ENCODE measurements around the gene PDZD7. TPM values are rescaled to one million over a fixed set of nuclear protein-coding genes. Genes with fewer than 3 reads are reported as not detected.

PDZD7 gene
- total RNA-seq, 1 experiment from 2014 or later = 0.51 TPM

- no peak for DNase-seq (ENCODE audit: low read depth)
These were observed 30.8 kb upstream of the PDZD7 start, which contains the start of gene KAZALD1 for GRCh38 chr10:101061624-101062231. KAZALD1 (plus strand) TSS chr10:101061989; CDS start chr10:101062593, 604 bp downstream.

DNA sequence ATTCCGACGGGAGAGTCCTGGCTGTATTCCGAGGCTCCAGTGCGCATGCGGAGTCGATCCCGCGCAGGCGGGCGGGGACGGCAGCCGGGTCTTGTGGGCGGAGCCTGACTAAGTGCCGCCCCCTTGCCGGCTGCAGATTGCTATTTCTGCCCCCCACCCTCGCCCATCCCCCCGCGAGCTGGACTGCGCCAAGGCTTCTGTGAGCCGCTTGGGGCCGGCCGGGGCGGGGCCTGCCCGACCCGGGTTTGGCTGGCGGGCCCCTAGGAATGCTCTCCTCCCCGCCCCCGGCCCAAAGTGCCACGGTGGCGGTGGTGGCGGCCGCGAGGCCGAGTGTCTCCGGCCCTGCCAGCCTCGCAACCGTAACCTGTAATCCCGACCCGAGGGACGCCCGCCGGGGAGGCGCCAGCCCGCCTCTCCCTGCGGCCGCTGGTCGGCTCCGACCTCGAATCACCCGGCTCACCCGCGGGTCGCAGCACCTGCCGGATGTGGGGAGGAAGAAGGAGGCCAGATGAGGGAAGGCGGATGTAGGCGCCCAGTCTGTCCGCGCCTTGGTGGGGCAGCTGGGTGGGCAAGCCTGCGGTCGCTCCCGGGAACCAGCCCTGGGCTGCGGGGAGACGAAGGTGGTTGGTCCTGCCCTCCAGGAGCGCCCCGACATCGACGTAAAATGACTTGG is 30.2 kb upstream of the PDZD7 start:
- peak; percentile 95 for DNase-seq (ENCODE audit: low read depth)

DNA sequence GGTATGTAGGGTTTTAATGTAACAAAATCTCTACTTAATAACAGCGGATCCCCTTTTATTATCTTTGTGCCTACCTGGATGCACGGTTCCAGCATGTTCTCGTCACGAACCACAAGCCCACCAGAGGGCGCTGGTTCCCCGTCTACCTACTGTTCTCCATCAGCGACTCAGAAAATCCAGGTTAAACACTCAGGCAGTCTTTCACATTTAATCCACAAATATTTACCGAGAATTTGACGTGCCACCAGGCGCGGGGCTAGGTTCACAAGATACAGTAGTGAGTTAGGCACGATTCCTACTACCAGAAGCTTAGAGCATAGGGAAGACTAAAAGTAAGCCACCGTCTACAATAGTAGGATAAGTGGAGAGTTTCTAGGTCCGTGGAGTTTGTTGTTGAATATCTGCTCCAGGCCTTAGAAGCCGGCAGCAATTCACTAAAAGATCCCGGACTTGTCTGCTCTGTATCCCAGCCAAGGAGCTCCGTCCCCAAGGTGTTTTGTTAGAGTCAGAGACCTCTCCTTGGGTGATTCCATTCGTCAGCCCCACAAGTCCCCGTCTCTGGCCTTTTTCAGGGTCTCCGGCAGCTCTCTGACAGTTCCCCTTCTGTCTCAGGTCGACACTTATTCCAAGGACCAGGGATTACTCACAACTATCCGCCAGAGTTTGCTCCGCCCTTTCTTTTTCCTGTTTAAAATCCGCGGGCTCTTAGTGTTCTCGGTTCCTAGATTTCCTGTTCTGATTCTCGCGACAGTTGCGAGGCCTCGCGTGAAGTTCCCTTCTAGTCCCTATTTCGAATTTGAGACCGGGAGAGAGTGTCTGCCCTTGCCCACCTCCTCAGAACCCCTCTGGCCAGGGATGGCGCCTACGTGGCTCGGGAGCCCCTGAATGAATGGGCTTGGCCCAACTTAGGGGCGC is 29.4 kb upstream of the PDZD7 start:
- peak; percentile 90 for DNase-seq (ENCODE audit: low read depth)

DNA sequence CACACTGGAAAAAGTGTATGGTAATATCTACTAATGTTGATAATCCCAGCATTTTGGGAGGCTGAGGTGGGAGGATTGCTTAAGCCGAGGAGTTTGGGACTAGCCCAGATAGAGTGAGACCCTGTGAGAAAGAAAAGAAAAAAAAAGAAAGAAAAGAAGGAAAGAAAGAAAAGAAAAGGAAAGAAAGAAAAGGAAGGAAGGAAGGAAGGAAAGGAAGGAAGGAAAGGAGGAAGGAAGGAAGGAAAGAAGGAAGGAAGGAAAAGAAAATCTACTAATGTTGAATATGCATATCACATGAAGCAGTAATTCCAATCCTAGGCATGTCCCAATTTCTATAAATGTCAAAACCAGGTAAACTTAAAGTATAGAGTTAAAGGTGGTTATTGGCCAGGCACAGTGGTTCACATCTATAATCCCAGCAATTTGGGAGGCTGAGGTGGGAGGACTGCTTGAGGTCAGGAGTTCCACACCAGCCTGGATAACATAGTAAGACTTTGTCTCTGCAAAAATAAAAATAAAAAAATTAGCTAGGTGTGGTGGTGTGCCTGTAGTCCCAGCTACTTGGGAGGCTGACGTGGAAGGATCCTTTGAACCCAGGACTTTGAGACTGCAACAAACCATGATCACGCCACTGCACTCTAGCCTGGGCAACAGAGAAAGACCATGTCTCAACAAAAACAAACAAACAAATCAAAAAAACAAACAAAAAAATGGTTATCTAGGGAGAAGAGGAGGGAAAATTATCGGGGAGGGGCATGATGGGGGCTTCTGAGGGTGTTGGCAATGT is 25.6 kb upstream of the PDZD7 start:
- DNase-seq (ENCODE audit: low read depth) = no peak

DNA sequence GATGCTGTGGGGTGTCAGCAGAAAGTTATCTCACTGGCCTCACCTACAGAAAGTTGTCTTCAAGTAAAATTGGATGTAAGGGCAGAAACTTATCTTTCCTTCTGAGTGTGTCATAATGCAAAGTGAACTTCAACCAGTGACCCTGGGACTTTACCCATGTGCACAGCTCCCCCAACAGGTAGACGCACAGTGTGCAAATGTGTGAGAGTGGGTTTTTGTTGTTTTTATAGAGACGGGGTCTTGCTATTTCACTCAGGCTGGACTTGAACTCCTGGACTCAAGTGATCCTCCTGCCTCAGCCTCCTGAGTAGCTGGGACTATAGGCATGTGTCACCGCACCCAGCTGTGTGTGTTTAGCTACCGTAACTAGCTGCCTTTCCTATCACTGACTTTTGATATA is 24.5 kb upstream of the PDZD7 start:
- no peak for DNase-seq (ENCODE audit: low read depth)

DNA sequence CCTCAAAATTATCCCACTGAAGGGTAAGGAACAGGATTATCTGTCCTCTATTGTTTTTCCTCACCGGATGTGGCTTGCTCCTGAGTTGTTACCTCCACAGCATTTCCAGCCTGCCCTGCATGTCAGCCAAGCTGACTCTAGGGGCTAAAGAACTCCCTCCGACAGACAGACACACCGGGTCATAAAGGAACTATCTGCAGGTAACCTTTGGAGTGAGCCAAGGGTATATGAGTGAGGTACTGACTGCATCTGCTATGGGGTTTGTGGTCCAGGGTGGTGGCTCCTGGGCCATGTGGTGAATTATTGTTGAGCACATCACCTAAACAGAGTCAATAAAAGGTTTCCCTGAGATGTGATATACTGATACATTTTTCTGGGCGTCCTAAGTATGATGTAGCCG is 23.9 kb upstream of the PDZD7 start:
- DNase-seq (ENCODE audit: low read depth) = no peak

DNA sequence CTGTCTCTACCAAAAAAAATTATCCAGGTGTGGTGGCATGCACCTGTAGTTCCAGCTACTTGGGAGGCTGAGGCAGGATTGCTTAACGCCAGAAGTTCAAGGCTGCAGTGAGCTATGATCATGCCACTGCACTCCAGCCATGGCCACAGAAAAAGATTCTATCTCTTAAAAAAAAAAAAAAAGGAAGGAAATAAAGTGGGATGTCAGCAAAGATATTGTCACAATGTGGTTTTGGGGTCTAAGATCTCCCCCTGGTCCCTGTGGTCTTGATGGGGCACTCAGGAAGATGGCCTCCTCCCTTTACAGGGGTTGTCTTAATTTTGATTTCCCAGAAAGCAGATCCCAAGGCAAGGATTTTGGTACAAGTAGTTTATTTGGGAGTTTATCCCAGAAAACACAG is 23.4 kb upstream of the PDZD7 start:
- no peak for DNase-seq (ENCODE audit: low read depth)

DNA sequence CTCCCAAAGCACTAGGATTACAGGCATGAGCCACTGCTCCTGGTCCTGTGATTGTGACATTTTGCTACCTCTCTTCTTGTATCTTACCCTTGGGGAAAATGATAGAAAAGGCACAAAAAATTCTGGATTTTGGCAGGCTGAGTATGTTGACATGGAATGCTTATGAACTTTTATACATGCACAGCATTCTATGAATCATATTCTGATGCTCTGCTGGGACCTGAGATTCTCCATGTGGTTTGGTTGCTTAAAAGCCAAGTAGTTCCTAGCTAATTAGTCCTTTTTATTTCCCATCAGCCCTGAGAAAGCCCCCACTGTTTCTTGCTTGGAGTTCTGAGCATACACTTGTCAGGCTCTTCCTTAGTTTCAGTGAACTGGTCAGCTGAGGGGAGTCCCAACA is 22.6 kb upstream of the PDZD7 start:
- no peak for DNase-seq (ENCODE audit: low read depth)

DNA sequence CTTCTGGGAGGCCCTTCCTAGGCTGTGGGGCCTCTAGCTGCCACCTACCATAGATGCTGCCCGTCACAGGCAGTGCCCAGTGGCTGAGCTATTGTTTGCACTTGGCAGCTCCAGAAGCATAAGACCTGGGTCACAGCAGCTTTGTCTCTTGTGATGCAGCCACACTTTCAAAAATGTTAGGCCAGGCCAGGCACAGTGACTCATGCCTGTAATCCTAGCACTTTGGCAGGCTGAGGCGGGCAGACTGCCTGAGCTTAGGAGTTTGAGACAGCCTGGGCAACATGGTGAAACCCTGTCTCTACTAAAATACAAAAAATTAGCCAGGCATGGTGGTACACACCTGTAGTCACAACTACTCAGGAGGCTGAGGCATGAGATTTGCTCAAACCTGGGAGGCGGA is 21.4 kb upstream of the PDZD7 start:
- DNase-seq (ENCODE audit: low read depth) = peak; percentile 70

GRCh38 chr10:101050208-101051069 is 19.5 kb upstream of the PDZD7 start:
- peak; percentile 56 for DNase-seq (ENCODE audit: low read depth)

DNA sequence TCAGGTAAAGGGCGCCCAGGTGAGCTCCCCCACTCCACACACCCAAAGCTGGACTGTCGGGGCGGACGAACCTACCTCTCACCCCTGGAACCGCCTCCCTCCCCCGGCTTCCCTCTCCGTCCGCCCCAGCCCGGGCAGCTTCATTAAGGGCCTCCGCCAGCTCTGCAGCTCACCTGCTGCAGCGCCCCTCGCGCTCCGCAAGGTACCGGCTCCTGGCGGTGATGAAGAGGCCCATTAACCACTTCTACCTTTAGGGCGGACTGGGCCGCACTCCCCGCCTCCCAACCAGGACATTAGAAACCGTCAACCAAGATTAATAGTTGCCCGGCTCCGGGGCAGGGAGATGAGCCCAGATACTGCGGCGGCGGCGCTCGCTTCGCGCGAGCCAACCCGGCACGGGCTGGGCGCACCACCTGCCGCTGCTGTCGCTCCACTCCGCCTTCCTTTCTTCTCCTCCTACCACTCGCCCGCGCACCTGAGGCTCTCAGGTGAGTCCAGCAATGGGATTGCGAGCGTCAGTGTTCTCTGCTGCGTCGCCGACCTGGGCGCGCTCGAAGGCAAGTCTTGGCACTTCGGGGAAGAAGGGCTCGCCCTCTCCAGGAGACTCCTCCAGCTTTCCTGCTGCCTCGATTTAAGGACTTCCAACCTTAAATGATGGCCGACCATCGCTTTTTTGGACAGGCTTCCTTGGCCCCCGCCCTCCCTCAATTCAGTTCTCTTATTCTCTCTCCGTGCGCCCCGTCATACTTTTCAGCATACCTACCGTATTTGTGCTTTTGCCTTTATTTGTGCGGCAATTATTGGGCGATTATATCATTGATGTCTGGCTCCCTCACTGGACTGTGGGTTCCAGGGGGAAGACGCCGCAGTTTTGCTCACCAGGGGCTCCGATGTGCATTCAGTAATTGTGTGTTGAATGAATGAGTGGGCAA is 17.3 kb upstream of the PDZD7 start:
- DNase-seq (ENCODE audit: low read depth) = no peak

DNA sequence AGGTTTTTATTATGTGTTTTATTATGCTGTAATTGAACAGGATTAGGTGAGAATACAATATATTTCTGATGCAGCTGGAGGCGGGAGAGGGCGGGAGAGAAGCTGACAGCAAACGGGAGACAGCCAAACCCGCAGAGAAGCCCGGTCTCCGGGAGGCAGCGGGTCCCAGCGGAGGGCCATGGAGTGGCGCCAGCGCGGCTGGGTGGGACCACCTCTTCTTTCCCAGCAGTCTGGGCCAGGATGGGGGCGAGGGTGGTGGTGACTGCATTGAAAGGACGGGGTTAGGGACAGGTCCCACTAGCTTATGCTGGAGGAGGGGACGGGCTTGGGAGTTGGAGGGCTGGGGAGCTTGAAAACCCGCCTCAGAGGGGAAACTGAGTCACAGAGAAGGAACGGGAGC is 16.3 kb upstream of the PDZD7 start:
- no peak for DNase-seq (ENCODE audit: low read depth)

- DNase-seq (ENCODE audit: low read depth) = no peak
These were observed 15.7 kb upstream of the PDZD7 start for GRCh38 chr10:101046332-101047238.

GRCh38 chr10:101044117-101044516 is 13.2 kb upstream of the PDZD7 start:
- no peak for DNase-seq (ENCODE audit: low read depth)

- no peak for DNase-seq (ENCODE audit: low read depth)
These were observed 12.4 kb upstream of the PDZD7 start for GRCh38 chr10:101043363-101043707.

DNA sequence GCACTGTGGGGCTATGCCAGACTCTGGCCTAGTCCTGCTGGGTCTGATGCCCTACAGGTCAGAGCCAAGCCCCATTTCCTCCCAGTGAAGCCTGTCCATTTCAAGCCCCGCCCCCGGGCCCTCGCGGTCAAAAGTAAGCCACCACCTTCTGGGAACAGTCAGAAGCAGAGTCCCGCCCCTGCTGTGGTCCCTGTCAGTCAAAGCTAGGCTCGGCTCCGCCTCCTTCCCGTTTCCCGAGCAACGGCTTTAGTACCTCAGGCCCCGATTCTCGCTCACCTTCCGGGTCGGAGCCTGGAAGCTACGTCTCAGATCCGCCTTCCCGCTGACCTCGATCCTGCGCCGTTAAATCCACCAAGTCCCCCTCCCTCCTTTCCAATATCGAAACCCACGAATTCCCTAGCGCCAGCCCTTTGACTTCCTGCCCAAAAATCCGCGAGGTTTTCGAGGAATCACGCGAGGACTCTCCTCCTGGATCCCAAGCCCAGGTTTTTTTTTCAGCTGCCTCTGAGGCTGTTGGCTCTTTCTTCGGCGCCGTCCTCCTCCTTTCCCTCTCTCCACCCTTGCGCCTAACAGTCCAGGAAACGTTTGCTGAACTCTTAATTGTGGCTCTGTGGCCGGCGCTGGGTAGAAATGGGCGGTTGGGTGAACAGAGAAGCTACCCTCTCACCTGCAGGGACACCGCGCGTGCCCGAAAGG is 11.9 kb upstream of the PDZD7 start:
- peak; percentile 95 for DNase-seq (ENCODE audit: low read depth)

DNA sequence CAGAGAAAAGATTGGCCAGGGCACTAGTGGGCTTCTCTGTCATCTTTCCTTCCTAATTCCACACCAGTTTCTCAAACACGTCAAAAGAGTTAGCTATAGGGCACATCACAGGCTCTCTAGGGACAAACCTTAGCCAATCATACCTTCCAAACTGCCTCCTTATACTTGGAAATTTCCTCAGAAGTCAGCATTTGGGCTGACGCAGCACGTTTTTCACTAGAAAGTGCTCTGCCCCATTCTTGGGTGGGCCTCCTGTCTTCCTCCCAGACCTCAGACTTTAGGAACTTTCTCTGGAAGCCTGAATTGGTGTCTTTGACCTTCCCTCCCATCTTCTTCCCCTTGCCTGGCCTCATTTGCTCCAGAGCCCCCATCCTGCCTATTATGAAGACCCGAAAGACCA is 11.2 kb upstream of the PDZD7 start:
- no peak for DNase-seq (ENCODE audit: low read depth)

- peak; percentile 69 for DNase-seq (ENCODE audit: low read depth)
These were observed 10.4 kb upstream of the PDZD7 start for GRCh38 chr10:101041252-101041761.

All from Daoy (cell line).